SK-N-SH (cell line): ENCODE results near the gene CCL17.

Experiments used
- CTCF ChIP-seq: fragments of 200-600 bp; sonication (generic); IDR thresholded peaks from 2 replicates; pipeline ENCODE4 v1.6.1; 2017; ENCODE audit warnings: antibody characterized with exemption, mild to moderate bottlenecking, moderate library complexity
- FOXM1 ChIP-seq: IDR thresholded peaks from 2 replicates; pipeline ENCODE4 v1.4.0; 2012; ENCODE audit warnings: low read depth, mild to moderate bottlenecking
- JUND ChIP-seq: IDR thresholded peaks from 2 replicates; pipeline ENCODE4 v1.4.0; 2012
- NFIC ChIP-seq: IDR thresholded peaks from 2 replicates; pipeline ENCODE4 v1.4.0; 2012; ENCODE audit warnings: borderline replicate concordance
- REST ChIP-seq: IDR thresholded peaks from 2 replicates; pipeline ENCODE4 v1.6.1; 2012; ENCODE audit warnings: mild to moderate bottlenecking, low read depth, low read length, moderate library complexity
- SIN3A ChIP-seq: IDR thresholded peaks from 2 replicates; pipeline ENCODE4 v1.6.1; 2012; ENCODE audit warnings: low read depth, mild to moderate bottlenecking, low read length, moderate library complexity, borderline replicate concordance
- SMC3 ChIP-seq: IDR thresholded peaks from 2 replicates; pipeline ENCODE4 v1.6.1; 2012; ENCODE audit warnings: low read depth, low read length, improper control_type of control experiment
- TF ChIP-seq, protein P1 (sequence below): fragments of 150-350 bp; IDR thresholded peaks from 2 replicates; pipeline ENCODE4 v1.6.1; 2017; ENCODE audit warnings: antibody characterized with exemption, low read length, low read depth, borderline replicate concordance
- TF ChIP-seq, protein P2 (sequence below): IDR thresholded peaks from 2 replicates; pipeline ENCODE4 v1.4.0; 2012; ENCODE audit warnings: low read depth

DNA sequence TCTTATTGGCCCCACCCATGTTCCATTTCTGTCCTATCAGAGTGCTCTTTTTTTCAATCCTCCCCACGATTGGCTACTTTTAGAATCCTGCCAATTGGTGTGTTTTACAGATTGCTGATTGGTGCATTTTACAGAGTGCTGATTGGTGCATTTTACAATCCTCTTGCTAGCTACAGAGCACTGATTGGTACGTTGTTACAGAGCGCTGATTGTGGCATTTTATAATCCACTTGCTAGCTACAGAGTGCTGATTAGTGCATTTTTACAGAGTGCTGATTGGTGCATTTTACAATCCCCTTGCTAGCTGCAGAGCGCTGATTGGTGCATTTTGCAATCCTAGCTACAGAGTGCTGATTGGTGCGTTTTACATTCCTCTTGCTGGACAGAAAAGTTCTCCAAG is 9.5 kb upstream of the CCL17 start:
- TF ChIP-seq JUND (no peak), CTCF (no peak), FOXM1 (no peak), SMC3 (no peak), SIN3A (no peak), REST (no peak), NFIC (no peak)
- TF ChIP-seq, protein P1, sequence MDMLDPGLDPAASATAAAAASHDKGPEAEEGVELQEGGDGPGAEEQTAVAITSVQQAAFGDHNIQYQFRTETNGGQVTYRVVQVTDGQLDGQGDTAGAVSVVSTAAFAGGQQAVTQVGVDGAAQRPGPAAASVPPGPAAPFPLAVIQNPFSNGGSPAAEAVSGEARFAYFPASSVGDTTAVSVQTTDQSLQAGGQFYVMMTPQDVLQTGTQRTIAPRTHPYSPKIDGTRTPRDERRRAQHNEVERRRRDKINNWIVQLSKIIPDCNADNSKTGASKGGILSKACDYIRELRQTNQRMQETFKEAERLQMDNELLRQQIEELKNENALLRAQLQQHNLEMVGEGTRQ = no peak
- TF ChIP-seq, protein P2, sequence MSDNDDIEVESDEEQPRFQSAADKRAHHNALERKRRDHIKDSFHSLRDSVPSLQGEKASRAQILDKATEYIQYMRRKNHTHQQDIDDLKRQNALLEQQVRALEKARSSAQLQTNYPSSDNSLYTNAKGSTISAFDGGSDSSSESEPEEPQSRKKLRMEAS = no peak
